KMS-11 (cell line): ENCODE data around the gene CEP295NL.

Experiments used
- H2AFZ ChIP-seq: fragments of 200-600 bp; sonication (generic); 2 replicates; pipeline ENCODE4 v1.6.1; 2016; ENCODE audit warnings: antibody characterized with exemption, mixed run types, low read depth
- H3K27ac ChIP-seq: fragments of 200-600 bp; sonication (generic); 2 replicates; pipeline ENCODE4 v1.6.1; 2016; ENCODE audit warnings: mild to moderate bottlenecking, mixed run types
- H3K27me3 ChIP-seq: fragments of 200-600 bp; sonication (generic); 2 replicates; pipeline ENCODE4 v1.6.1; 2017; ENCODE audit warnings: mild to moderate bottlenecking, low read depth, mixed run types, moderate library complexity; ENCODE audit not compliant: insufficient read depth
- H3K36me3 ChIP-seq: fragments of 200-600 bp; sonication (generic); 2 replicates; pipeline ENCODE4 v1.6.1; 2017; ENCODE audit warnings: mild to moderate bottlenecking, mixed run types; ENCODE audit not compliant: insufficient read depth
- H3K4me1 ChIP-seq: fragments of 200-600 bp; sonication (generic); 2 replicates; pipeline ENCODE4 v1.6.1; 2016; ENCODE audit warnings: mild to moderate bottlenecking, low read depth, mixed run types; ENCODE audit not compliant: poor library complexity, severe bottlenecking
- H3K4me2 ChIP-seq: fragments of 200-600 bp; sonication (generic); 2 replicates; pipeline ENCODE4 v1.7.0; 2016; ENCODE audit warnings: mild to moderate bottlenecking, mixed run types
- H3K4me3 ChIP-seq: fragments of 200-600 bp; sonication (generic); IDR thresholded peaks from 2 replicates; pipeline ENCODE4 v1.6.1; 2017; ENCODE audit warnings: low read depth, low read length, mixed read lengths; ENCODE audit not compliant: insufficient read depth
- H3K79me2 ChIP-seq: fragments of 200-600 bp; sonication (generic); 2 replicates; pipeline ENCODE4 v1.6.1; 2016; ENCODE audit warnings: low read depth, mixed run types; ENCODE audit not compliant: insufficient read depth
- H3K9ac ChIP-seq: fragments of 200-600 bp; sonication (generic); 2 replicates; pipeline ENCODE4 v1.6.1; 2016; ENCODE audit warnings: mild to moderate bottlenecking, mixed run types
- H4K20me1 ChIP-seq: fragments of 200-600 bp; sonication (generic); 2 replicates; pipeline ENCODE4 v1.6.1; 2016; ENCODE audit warnings: mild to moderate bottlenecking, mixed run types; ENCODE audit not compliant: insufficient read depth
- CTCF ChIP-seq: fragments of 200-600 bp; sonication (generic); conservative IDR thresholded peaks from 2 replicates; pipeline ENCODE4 v1.6.1; 2017; ENCODE audit warnings: low read depth, mild to moderate bottlenecking, antibody characterized with exemption, low read length, moderate library complexity, mixed read lengths

CEP295NL gene

GRCh38 chr17:78849026-78849425 lies 54.0 kb downstream of the CEP295NL start:
- H3K27ac ChIP-seq = no peak overlapping the region
- H3K9ac ChIP-seq = no peak overlapping the region
- TF ChIP-seq CTCF = no peak
- no peaks in the 10 kb centered on the region for H3K27me3 ChIP-seq
- H3K4me1 ChIP-seq = no peaks in the 10 kb centered on the region
- no peaks in the 10 kb centered on the region for H4K20me1 ChIP-seq
- no peaks in the 10 kb centered on the region for H3K79me2 ChIP-seq
- no peak overlapping the region for H3K4me2 ChIP-seq
- no peaks in the 10 kb centered on the region for H3K36me3 ChIP-seq
- no peak overlapping the region for H2AFZ ChIP-seq
- no peak overlapping the region for H3K4me3 ChIP-seq

GRCh38 chr17:78847052-78847451 lies 55.9 kb downstream of the CEP295NL start:
- Histone ChIP-seq H3K4me1 (peaks cover 14% of the 10 kb centered on the region), H3K27me3 (no peaks in the 10 kb centered on the region), H3K9ac (no peak overlapping the region), H3K4me2 (no peak overlapping the region), H3K4me3 (no peak overlapping the region), H3K36me3 (no peaks in the 10 kb centered on the region), H2AFZ (no peak overlapping the region), H3K27ac (no peak overlapping the region), H3K79me2 (no peaks in the 10 kb centered on the region), H4K20me1 (no peaks in the 10 kb centered on the region)
- TF ChIP-seq CTCF = no peak

DNA sequence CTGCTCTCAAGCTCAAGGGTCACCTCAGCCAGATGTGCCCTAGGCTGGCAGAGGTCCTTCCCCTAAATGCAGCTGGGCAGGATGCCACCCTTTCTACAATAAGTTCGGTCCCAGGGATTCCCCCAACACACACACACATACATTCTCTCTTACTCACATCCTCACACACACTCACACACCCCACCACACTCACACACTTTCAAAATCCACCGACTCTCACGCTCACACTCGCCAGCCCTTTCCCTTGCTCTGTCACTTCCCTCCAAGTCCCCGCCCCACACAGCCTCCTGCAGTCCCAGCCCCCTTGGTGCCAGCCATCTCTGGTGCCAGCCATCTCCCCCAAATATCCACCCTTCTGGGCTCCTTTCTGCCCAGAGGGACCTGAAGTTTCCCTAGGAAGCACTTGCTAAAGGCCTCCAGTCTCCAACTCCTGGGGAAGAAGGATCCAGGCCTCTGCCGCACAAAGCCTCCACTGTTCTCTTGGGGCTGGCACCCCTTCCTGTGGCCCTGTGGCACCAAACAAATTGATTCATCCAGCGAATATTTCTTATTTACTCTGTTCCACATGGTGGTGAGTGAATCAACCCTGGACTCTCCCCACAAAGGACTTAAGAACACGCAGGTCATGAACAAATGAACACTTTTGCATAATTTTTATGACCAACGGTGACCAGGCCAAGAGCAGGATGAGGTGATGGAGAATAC lies 58.5 kb downstream of the CEP295NL start:
- Histone ChIP-seq H3K27me3 (no peaks in the 10 kb centered on the region), H3K9ac (no peak overlapping the region), H3K36me3 (no peaks in the 10 kb centered on the region), H3K79me2 (peaks cover 10% of the 10 kb centered on the region), H3K27ac (no peak overlapping the region), H3K4me3 (no peak overlapping the region), H3K4me2 (no peak overlapping the region), H4K20me1 (no peaks in the 10 kb centered on the region), H2AFZ (no peak overlapping the region), H3K4me1 (peaks cover 22% of the 10 kb centered on the region)
- TF ChIP-seq CTCF = no peak

GRCh38 chr17:78842881-78843565 lies 60.0 kb downstream of the CEP295NL start:
- Histone ChIP-seq H2AFZ (peak overlapping the region; percentile 43; the same call in 1 of the 2 replicates), H3K4me2 (peak overlapping the region; percentile 2; the same call in 1 of the 2 replicates), H4K20me1 (peaks cover 8% of the 10 kb centered on the region; the same call in 1 of the 2 replicates), H3K36me3 (0 out of 2 replicates have a peak, but pooled peaks cover 5% of the 10 kb centered on the region), H3K27me3 (no peaks in the 10 kb centered on the region), H3K4me3 (no peak overlapping the region), H3K9ac (no peak overlapping the region), H3K79me2 (peaks cover 24% of the 10 kb centered on the region), H3K27ac (no peak overlapping the region), H3K4me1 (peaks cover 32% of the 10 kb centered on the region)
- peak; percentile 88 for TF ChIP-seq CTCF
